ENCODE results near the gene CCDC77. TPM values are rescaled to one million over a fixed set of nuclear protein-coding genes. Genes with fewer than 3 reads are reported as not detected.
A peak's percentile ranks its signal among the peaks of the same experiment; 100 is the strongest.

CCDC77 gene
- total and polyA plus RNA-seq, 2 donors (not counting 3 experiments of a cell fraction or from before 2014, with no cell fraction given): 4.1 to 12.9 TPM

- Histone ChIP-seq H2AFZ (ENCODE audit: low read depth, low read length) (peak overlapping the region; percentile 88), H3K4me1 (ENCODE audit: control insufficient read depth, extremely low read depth, insufficient read depth, low read length) (peaks cover 27% of the 10 kb centered on the region), H3K9ac (replicated peaks; ENCODE audit: extremely low read depth, insufficient read depth, low read length) (peak overlapping the region; percentile 85), H3K9me3 (replicated peaks; ENCODE audit: control insufficient read depth, insufficient read depth, low read length) (no peaks in the 10 kb centered on the region), H3K27me3 (ENCODE audit: control insufficient read depth in 2 of 2, insufficient read depth in 2 of 2, low read length in 2 of 2) (no peaks in the 10 kb centered on the region), H4K20me1 (replicated peaks; ENCODE audit: control insufficient read depth, extremely low read depth, insufficient read depth, low read length) (peaks cover 2% of the 10 kb centered on the region), H3K4me2 (ENCODE audit: insufficient read depth, low read length) (peak overlapping the region; percentile 95), H3K79me2 (ENCODE audit: control insufficient read depth, insufficient read depth, low read length) (peaks cover 48% of the 10 kb centered on the region), H3K27ac (ENCODE audit: insufficient read depth, low read depth, low read length) (peak overlapping the region; percentile 58), H3K36me3 (ENCODE audit: control insufficient read depth in 2 of 2, extremely low read depth in 1 of 2, insufficient read depth in 2 of 2, low read length in 2 of 2) (peaks cover 5 to 6% of the 10 kb centered on the region in 2 experiments), H3K9me1 (replicated peaks; ENCODE audit: control insufficient read depth, extremely low read depth, insufficient read depth, low read length) (no peaks in the 10 kb centered on the region), H3K4me3 (replicated peaks in 1 of 3; ENCODE audit: insufficient read depth in 1 of 3, low read depth in 1 of 3, low read length in 3 of 3) (peak overlapping the region; percentile 67 to 96 (median 72))
- FAIRE-seq: no peak
- TSS peak; percentile 52 for BruUV-seq (replicated peaks)
- no peak for TF ChIP-seq GATA2 (IDR thresholded peaks at IDR 0.05; ENCODE audit: insufficient read depth, insufficient read length, low read depth, low read length)
- TF ChIP-seq MYC (IDR thresholded peaks at IDR 0.05; ENCODE audit: low read depth, low read length): no peak
- TF ChIP-seq POLR2AphosphoS5 (IDR thresholded peaks at IDR 0.05; ENCODE audit: insufficient read depth, low read depth, low read length): no peak
- TF ChIP-seq, protein P1, sequence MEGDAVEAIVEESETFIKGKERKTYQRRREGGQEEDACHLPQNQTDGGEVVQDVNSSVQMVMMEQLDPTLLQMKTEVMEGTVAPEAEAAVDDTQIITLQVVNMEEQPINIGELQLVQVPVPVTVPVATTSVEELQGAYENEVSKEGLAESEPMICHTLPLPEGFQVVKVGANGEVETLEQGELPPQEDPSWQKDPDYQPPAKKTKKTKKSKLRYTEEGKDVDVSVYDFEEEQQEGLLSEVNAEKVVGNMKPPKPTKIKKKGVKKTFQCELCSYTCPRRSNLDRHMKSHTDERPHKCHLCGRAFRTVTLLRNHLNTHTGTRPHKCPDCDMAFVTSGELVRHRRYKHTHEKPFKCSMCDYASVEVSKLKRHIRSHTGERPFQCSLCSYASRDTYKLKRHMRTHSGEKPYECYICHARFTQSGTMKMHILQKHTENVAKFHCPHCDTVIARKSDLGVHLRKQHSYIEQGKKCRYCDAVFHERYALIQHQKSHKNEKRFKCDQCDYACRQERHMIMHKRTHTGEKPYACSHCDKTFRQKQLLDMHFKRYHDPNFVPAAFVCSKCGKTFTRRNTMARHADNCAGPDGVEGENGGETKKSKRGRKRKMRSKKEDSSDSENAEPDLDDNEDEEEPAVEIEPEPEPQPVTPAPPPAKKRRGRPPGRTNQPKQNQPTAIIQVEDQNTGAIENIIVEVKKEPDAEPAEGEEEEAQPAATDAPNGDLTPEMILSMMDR (IDR thresholded peaks at IDR 0.05; ENCODE audit: extremely low read depth in 1 of 2, insufficient read depth in 1 of 2, low read depth in 1 of 2, low read length in 2 of 2): no peak
- TF ChIP-seq POLR2A (IDR thresholded peaks at IDR 0.05; ENCODE audit: low read depth, low read length): no peak
- TF ChIP-seq MAX (IDR thresholded peaks at IDR 0.05; ENCODE audit: insufficient read depth, insufficient read length): no peak
- TF ChIP-seq EZH2 (IDR thresholded peaks at IDR 0.05; ENCODE audit: borderline replicate concordance, low read depth, low read length, severe bottlenecking): no peak
- intact Hi-C loops (cut with micrococcal nuclease) (loop anchor here (1.0 kb wide), 2 partner anchors 13 to 364 kb away; partner anchors contain the start of genes CCDC77 and WNK1), dilution Hi-C loops (cut with MboI; ENCODE audit: extremely low pct_ligation_motif_present, low sequenced_read_pairs) (no loop called here)
- ChIA-PET CTCF (interaction anchor here (1.3 kb wide), 1 partner anchor 13 kb away, joined by 5 read pairs; the partner anchor contains the start of gene CCDC77), POLR2A (interaction anchor here (0.6 kb wide), 1 partner anchor 1286 kb away, joined by 4 read pairs; no protein-coding TSS in a partner anchor)
- DNase-seq (ENCODE audit: low read depth, low spot score): peak; percentile 64
Measured at GRCh38 chr12:388541-389141, 12.8 kb upstream of the CCDC77 start.
